ENCODE data around the gene PLA2G3. TPM values are rescaled to one million over a fixed set of nuclear protein-coding genes. Genes with fewer than 3 reads are reported as not detected.

Gene PLA2G3
- total RNA-seq, 1 experiment from 2014 or later: 8.2 TPM

DNA sequence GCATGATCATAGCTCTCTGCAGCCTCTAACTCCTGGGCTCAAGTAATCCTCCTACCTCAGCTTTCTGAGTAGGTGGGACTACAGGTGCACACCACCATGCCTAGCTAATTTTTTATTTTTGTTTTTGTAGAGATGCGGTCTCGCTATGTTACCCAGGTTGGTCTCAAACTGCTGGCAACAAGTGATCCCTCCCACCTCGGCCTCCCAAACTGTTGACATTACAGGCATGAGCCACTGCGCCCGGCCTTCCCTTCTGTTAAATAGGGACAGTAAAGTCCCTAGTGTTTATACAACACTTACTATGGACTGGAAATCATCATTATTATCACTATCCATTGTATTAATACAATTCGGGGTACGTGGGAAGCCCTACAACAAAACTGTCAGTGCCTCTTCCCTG, 45.6 kb downstream of the PLA2G3 start:
- Mint-ChIP-seq H3K27ac (no peak overlapping the region), H3K4me3 (no peak overlapping the region), H3K27me3 (ENCODE audit: low read depth) (no peaks in the 10 kb centered on the region), H3K4me1 (peaks cover 4 to 30% of the 10 kb centered on the region in 2 experiments), H3K36me3 (ENCODE audit: insufficient read depth in 1 of 3, low read depth in 3 of 3) (peaks cover 3 to 10% (median 3%) of the 10 kb centered on the region in 3 experiments; a peak in 3 of 7 replicates), H3K9me3 (no peaks in the 10 kb centered on the region; a peak in 1 of 5 replicates)
- TF ChIP-seq, protein P1, sequence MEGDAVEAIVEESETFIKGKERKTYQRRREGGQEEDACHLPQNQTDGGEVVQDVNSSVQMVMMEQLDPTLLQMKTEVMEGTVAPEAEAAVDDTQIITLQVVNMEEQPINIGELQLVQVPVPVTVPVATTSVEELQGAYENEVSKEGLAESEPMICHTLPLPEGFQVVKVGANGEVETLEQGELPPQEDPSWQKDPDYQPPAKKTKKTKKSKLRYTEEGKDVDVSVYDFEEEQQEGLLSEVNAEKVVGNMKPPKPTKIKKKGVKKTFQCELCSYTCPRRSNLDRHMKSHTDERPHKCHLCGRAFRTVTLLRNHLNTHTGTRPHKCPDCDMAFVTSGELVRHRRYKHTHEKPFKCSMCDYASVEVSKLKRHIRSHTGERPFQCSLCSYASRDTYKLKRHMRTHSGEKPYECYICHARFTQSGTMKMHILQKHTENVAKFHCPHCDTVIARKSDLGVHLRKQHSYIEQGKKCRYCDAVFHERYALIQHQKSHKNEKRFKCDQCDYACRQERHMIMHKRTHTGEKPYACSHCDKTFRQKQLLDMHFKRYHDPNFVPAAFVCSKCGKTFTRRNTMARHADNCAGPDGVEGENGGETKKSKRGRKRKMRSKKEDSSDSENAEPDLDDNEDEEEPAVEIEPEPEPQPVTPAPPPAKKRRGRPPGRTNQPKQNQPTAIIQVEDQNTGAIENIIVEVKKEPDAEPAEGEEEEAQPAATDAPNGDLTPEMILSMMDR (conservative IDR thresholded peaks at IDR 0.05): no peak
- Histone ChIP-seq H2BK12ac (ENCODE audit: insufficient read length, low read depth, low read length) (no peak overlapping the region), H3K4me2 (ENCODE audit: insufficient read depth, insufficient read length, low read length) (no peak overlapping the region), H2BK15ac (ENCODE audit: low read depth, low read length) (no peak overlapping the region), H3K23me2 (ENCODE audit: insufficient read length, low read depth, low read length, poor library complexity, severe bottlenecking) (peaks cover 6% of the 10 kb centered on the region), H3K9me3 (ENCODE audit: control insufficient read depth, low read depth, low read length) (no peaks in the 10 kb centered on the region), H2AK5ac (ENCODE audit: insufficient read length, low read length) (no peak overlapping the region), H3K27me3 (ENCODE audit: insufficient read depth, low read length) (no peaks in the 10 kb centered on the region), H4K5ac (ENCODE audit: insufficient read length, low read depth, low read length) (no peak overlapping the region), H4K8ac (replicated peaks; ENCODE audit: insufficient read length, low read depth, low read length) (no peak overlapping the region), H3K9ac (ENCODE audit: extremely low read depth, insufficient read length, low read length) (no peak overlapping the region), H2BK120ac (ENCODE audit: low read depth, low read length, poor library complexity, severe bottlenecking) (no peak overlapping the region), H3K56ac (ENCODE audit: insufficient read length, low read depth, low read length) (no peak overlapping the region), H3K79me2 (ENCODE audit: insufficient read depth, low read length) (no peaks in the 10 kb centered on the region), H2BK5ac (ENCODE audit: insufficient read length, low read length) (no peak overlapping the region), H3K23ac (ENCODE audit: insufficient read length, low read depth, low read length) (no peak overlapping the region), H4K20me1 (ENCODE audit: control insufficient read depth, insufficient read depth, insufficient read length) (no peaks in the 10 kb centered on the region), H2BK20ac (ENCODE audit: low read depth, low read length, poor library complexity, severe bottlenecking) (no peak overlapping the region), H3T11ph (ENCODE audit: low read length) (no peak overlapping the region), H4K91ac (ENCODE audit: insufficient read length, low read depth, low read length) (no peak overlapping the region), H3K4ac (ENCODE audit: low read depth, low read length) (no peak overlapping the region), H3K79me1 (ENCODE audit: insufficient read depth, low read depth, low read length, poor library complexity, severe bottlenecking) (no peaks in the 10 kb centered on the region), H3K27ac (ENCODE audit: insufficient read length, low read depth, low read length) (no peak overlapping the region), H3K4me1 (ENCODE audit: insufficient read depth, low read length) (0 out of 2 replicates have a peak, but pooled peaks cover 3% of the 10 kb centered on the region), H3K18ac (ENCODE audit: insufficient read length, low read depth, low read length) (no peak overlapping the region), H3K14ac (ENCODE audit: insufficient read depth, low read length) (no peak overlapping the region), H2AFZ (ENCODE audit: low read length) (no peak overlapping the region)
- no peak for DNase-seq
- no CpG with 5 or more reads among the region's 7 CpGs for WGBS (ENCODE audit: extremely low coverage, insufficient read length, low lambda C conversion rate)
